HL-60 (cell line): ENCODE data around the gene GBP1.

Source experiments
- GABPA ChIP-seq: IDR thresholded peaks from 2 replicates; pipeline ENCODE4 v1.6.1; 2012; ENCODE audit warnings: low read depth
- POLR2AphosphoS5 ChIP-seq: IDR thresholded peaks from 2 replicates; pipeline ENCODE4 v1.6.1; 2012; ENCODE audit warnings: low read depth
- REST ChIP-seq: IDR thresholded peaks from 2 replicates; pipeline ENCODE4 v1.6.1; 2012; ENCODE audit warnings: low read depth; ENCODE audit not compliant: insufficient replicate concordance
- TF ChIP-seq, protein P1 (sequence below): IDR thresholded peaks from one replicate; pipeline ENCODE4 v1.5.1; 2011; ENCODE audit warnings: low read length, control low read depth, inconsistent platforms; ENCODE audit not compliant: insufficient read depth

- TF ChIP-seq, protein P1, sequence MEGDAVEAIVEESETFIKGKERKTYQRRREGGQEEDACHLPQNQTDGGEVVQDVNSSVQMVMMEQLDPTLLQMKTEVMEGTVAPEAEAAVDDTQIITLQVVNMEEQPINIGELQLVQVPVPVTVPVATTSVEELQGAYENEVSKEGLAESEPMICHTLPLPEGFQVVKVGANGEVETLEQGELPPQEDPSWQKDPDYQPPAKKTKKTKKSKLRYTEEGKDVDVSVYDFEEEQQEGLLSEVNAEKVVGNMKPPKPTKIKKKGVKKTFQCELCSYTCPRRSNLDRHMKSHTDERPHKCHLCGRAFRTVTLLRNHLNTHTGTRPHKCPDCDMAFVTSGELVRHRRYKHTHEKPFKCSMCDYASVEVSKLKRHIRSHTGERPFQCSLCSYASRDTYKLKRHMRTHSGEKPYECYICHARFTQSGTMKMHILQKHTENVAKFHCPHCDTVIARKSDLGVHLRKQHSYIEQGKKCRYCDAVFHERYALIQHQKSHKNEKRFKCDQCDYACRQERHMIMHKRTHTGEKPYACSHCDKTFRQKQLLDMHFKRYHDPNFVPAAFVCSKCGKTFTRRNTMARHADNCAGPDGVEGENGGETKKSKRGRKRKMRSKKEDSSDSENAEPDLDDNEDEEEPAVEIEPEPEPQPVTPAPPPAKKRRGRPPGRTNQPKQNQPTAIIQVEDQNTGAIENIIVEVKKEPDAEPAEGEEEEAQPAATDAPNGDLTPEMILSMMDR = no peak
- TF ChIP-seq GABPA (no peak), POLR2AphosphoS5 (no peak), REST (no peak)
Measured at GRCh38 chr1:89043940-89044339, 21.1 kb downstream of the GBP1 start.
